Upper lobe of right lung (tissue), 1 donor: ENCODE measurements around the gene PTCD1. TPM values are rescaled to one million over a fixed set of nuclear protein-coding genes. Genes with fewer than 3 reads are reported as not detected.
"Not testable (repeated sequence)": the region's sequence is repeated elsewhere in the genome, so short reads cannot be mapped to it uniquely, and the experiment has no call there.

Experiments
- ATAC-seq: fragments of 200-7000 bp; cut with Tn5 transposase; one replicate; pipeline ENCODE4 v1.9.1; 2020; ENCODE audit warnings: mild to moderate bottlenecking, moderate library complexity
- DNase-seq: peaks from one replicate; pipeline ENCODE4 v3.0.0-alpha.2; 2020
- H3K27ac ChIP-seq: fragments of 200-600 bp; one replicate; pipeline ENCODE4 v1.8.0; 2022
- H3K27me3 ChIP-seq: fragments of 200-600 bp; one replicate; pipeline ENCODE4 v1.8.0; 2022; ENCODE audit warnings: mild to moderate bottlenecking
- H3K36me3 ChIP-seq: fragments of 200-600 bp; one replicate; pipeline ENCODE4 v1.8.0; 2022
- H3K4me1 ChIP-seq: fragments of 200-600 bp; one replicate; pipeline ENCODE4 v1.8.0; 2022
- H3K4me3 ChIP-seq: fragments of 200-600 bp; one replicate; pipeline ENCODE4 v1.8.0; 2022; ENCODE audit warnings: mild to moderate bottlenecking
- H3K9me3 ChIP-seq: fragments of 200-600 bp; one replicate; pipeline ENCODE4 v1.8.0; 2022
- CTCF ChIP-seq: fragments of 200-600 bp; IDR thresholded peaks from one replicate; pipeline ENCODE4 v1.8.0; 2022; ENCODE audit warnings: antibody characterized with exemption
- intact Hi-C: fragments of 100-400 bp; cut with DNase I; formaldehyde crosslinking; loops from one replicate; pipeline ENCODE4 v1.11.0; 2022
- total RNA-seq: library from RNA; stranded (reverse); fragmentation: NEBNext Ultra II Directional; extraction: Animal tissue kit (Norgen Biotek cat#: 25700); gene quantifications from one replicate; pipeline ENCODE4 v1.2.1, GENCODE V29; 2021
- donor health status: DM: no; HTN: yes; CAD: no; lungs with severe emphysema.

PTCD1 gene
- total RNA-seq, 1 donor from 2014 or later, result 7.5 TPM

GRCh38 chr7:99383791-99384370, 54.7 kb downstream of the PTCD1 start:
- Histone ChIP-seq H3K9me3 (no peaks in the 10 kb centered on the region), H3K4me1 (peaks cover 38% of the 10 kb centered on the region), H3K36me3 (peaks cover 42% of the 10 kb centered on the region), H3K27ac (no peak overlapping the region), H3K27me3 (no peaks in the 10 kb centered on the region), H3K4me3 (no peak overlapping the region)
- intact Hi-C loops, result no loop called here
- DNase-seq (no peak), ATAC-seq (no peak)
- TF ChIP-seq CTCF, result no peak

- no peak for TF ChIP-seq CTCF
- DNase-seq (no peak), ATAC-seq (no peak)
- Histone ChIP-seq H3K36me3 (peaks cover 38% of the 10 kb centered on the region), H3K27ac (no peak overlapping the region), H3K9me3 (no peaks in the 10 kb centered on the region), H3K4me1 (peaks cover 44% of the 10 kb centered on the region), H3K27me3 (no peaks in the 10 kb centered on the region), H3K4me3 (no peak overlapping the region)
- intact Hi-C loops, result no loop called here
Measured at GRCh38 chr7:99383203-99383602, 55.4 kb downstream of the PTCD1 start.

GRCh38 chr7:99381664-99382075, 56.9 kb downstream of the PTCD1 start:
- ATAC-seq (no peak), DNase-seq (no peak)
- H3K36me3 ChIP-seq, result peaks cover 41% of the 10 kb centered on the region
- intact Hi-C loops, result no loop called here
- no peak for TF ChIP-seq CTCF
- H3K9me3 ChIP-seq, result no peaks in the 10 kb centered on the region
- H3K27ac ChIP-seq, result peak overlapping the region; percentile 90
- peaks cover 50% of the 10 kb centered on the region for H3K4me1 ChIP-seq
- no peaks in the 10 kb centered on the region for H3K27me3 ChIP-seq
- no peak overlapping the region for H3K4me3 ChIP-seq

DNA sequence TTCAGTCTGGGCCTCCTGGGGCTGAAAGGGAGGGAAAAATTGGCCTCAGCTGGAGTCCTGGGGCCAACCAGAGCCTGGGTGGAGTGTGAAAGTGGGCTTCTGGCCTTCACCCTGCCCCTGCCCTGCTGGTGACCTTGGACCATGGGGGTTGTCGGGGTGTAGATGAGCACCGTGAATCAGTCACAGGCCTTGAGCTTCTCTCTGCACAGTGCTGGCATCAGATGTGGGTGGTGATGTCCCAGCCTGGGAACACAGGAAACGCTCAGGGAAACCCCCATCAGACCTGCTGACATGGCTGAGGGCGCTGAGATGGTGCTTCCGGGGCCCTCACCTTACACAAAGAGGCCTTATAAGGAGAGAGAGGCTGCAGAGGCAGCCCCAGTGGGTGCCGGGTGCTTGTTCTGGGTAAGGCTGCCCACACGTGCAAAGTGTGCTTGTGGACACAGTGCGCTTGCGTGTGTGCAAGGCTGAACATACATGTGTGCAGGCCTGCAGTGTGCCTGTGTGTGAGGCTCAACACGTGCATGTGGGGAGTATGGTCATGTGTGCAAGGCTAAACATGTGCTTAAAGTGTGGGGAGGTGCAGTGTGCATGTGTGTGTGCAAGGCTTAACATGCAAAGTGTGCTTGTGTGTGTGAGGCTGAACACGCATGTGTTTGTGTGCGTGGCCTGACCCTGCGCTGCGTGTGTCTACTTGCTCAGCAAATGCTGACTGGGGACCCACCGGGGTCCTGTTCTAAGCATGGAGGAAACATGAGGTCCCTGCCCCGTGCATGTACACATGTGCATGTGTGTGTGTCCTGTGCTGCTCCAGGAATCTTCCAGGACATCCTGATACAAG, 57.6 kb downstream of the PTCD1 start:
- ATAC-seq (peak; percentile 52), DNase-seq (no peak)
- H3K9me3 ChIP-seq, result no peaks in the 10 kb centered on the region
- intact Hi-C loops, result no loop called here
- peak overlapping the region; percentile 37 for H3K4me3 ChIP-seq
- peaks cover 41% of the 10 kb centered on the region for H3K36me3 ChIP-seq
- no peak for TF ChIP-seq CTCF
- peaks cover 56% of the 10 kb centered on the region for H3K4me1 ChIP-seq
- no peaks in the 10 kb centered on the region for H3K27me3 ChIP-seq
- peak overlapping the region; percentile 90 for H3K27ac ChIP-seq

DNA sequence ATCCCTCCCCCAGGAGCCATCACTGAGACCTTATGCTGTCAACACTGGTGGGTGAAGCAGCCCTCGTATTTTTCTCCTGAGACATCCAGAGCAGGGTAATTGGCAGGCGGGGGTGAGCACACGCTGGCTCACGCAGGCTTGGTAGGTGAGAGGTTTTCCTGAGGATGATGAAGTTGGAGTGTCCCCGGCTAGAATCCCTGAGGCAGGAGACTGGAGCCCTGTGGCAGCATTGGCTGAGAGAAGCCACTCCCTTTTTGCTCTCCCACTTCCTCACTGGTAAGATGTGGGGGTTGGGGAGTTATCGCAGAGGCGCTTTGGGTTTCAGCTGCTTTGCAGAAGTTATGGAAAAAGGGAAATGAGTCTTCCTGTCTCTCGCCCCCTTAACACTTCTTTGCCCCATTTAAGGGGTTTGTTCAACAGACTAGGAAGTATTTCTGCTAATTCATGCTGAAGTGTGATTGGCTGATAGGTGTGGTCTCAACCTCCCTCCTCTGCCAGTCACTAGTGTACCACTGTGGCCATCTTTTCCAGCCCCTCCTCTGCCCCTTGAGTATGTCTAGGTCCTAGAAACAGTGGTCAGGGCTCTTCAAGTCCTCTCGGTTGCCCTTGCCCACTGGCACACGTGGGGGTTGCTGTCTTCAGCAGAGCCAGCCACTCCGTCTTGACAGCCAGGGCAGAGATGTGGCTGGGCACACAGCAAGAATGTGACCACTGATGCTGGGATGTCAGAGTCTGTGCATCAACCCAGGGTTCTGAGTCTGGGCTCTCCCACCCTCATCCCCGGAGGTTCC, 58.4 kb downstream of the PTCD1 start:
- peaks cover 58% of the 10 kb centered on the region for H3K4me1 ChIP-seq
- peak overlapping the region; percentile 90 for H3K27ac ChIP-seq
- ATAC-seq (peak; percentile 70), DNase-seq (no peak)
- TF ChIP-seq CTCF, result no peak
- no peaks in the 10 kb centered on the region for H3K9me3 ChIP-seq
- no peaks in the 10 kb centered on the region for H3K27me3 ChIP-seq
- peak overlapping the region; percentile 37 for H3K4me3 ChIP-seq
- intact Hi-C loops, result no loop called here
- H3K36me3 ChIP-seq, result peaks cover 33% of the 10 kb centered on the region

DNA sequence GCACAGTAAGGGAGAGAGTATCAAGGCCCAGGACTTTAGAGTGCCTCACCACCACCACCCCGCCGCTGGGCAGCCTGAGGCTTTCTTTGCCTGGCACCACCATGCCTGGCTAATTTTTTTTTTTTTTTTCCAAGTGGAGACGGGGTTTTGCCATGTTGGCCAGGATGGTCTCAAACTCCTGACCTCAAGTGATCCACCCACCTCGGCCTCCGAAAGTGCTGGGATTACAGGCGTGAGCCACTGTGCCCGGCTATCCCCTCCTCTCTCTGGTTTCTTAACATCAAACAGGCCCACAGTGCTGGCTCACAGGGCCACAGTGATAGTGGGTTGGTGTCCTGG, 58.9 kb downstream of the PTCD1 start:
- peaks cover 58% of the 10 kb centered on the region for H3K4me1 ChIP-seq
- H3K27me3 ChIP-seq, ATAC-seq, DNase-seq, intact Hi-C loops, H3K9me3 ChIP-seq: not testable (repeated sequence)
- H3K27ac ChIP-seq, result peak overlapping the region; percentile 90
- peak overlapping the region; percentile 37 for H3K4me3 ChIP-seq
- peaks cover 33% of the 10 kb centered on the region for H3K36me3 ChIP-seq
